Measurements from ENCODE around the gene COL4A2.

The COL4A2 gene

DNA sequence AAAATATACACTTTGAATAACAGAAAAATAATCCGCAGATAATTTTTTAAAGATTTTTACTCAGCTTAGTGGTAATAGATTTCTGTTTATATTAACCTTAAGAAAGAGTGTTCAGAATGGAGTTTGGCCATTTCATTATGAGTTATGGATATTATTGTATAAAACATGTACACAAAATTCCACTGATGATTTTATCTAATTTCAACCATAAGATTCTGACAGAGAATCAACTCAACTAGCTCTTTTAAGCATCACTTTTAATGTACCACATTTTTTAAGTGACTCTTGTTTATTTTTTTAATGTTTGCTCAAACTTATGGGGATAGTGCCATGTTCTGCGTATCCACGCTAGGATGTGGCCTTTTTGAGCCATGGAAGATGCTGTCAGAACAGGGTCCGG, 75.7 kb downstream of the COL4A2 start:
- H3K27ac ChIP-seq (ENCODE audit: low read depth, low read length, poor library complexity, severe bottlenecking), result no peak overlapping the region
- H3K9ac ChIP-seq (ENCODE audit: low read length), result no peak overlapping the region
- H3K4me3 ChIP-seq (ENCODE audit: low read depth, low read length, poor library complexity, severe bottlenecking), result no peak overlapping the region
- H3K36me3 ChIP-seq (ENCODE audit: insufficient read depth, low read length), result no peaks in the 10 kb centered on the region
- H2AFZ ChIP-seq (ENCODE audit: low read length), result no peak overlapping the region
- H3K27me3 ChIP-seq (ENCODE audit: insufficient read depth, low read length), result peaks cover 4% of the 10 kb centered on the region; the same call in 1 of the 2 replicates
- H4K20me1 ChIP-seq (ENCODE audit: insufficient read depth, low read length), result no peaks in the 10 kb centered on the region
- no peaks in the 10 kb centered on the region for H3F3A ChIP-seq (ENCODE audit: insufficient read depth, low read length)
- no peaks in the 10 kb centered on the region for H3K9me3 ChIP-seq (ENCODE audit: low read length)
- H3K4me2 ChIP-seq (ENCODE audit: low read length), result no peak overlapping the region
- no peaks in the 10 kb centered on the region for H3K4me1 ChIP-seq (ENCODE audit: insufficient read depth, low read length, severe bottlenecking)
- no peaks in the 10 kb centered on the region for H3K79me2 ChIP-seq (ENCODE audit: insufficient read depth, low read length)
- TF ChIP-seq EZH2 (IDR thresholded peaks at IDR 0.05; ENCODE audit: borderline replicate concordance, low read length), result no peak
- TF ChIP-seq, protein P1, sequence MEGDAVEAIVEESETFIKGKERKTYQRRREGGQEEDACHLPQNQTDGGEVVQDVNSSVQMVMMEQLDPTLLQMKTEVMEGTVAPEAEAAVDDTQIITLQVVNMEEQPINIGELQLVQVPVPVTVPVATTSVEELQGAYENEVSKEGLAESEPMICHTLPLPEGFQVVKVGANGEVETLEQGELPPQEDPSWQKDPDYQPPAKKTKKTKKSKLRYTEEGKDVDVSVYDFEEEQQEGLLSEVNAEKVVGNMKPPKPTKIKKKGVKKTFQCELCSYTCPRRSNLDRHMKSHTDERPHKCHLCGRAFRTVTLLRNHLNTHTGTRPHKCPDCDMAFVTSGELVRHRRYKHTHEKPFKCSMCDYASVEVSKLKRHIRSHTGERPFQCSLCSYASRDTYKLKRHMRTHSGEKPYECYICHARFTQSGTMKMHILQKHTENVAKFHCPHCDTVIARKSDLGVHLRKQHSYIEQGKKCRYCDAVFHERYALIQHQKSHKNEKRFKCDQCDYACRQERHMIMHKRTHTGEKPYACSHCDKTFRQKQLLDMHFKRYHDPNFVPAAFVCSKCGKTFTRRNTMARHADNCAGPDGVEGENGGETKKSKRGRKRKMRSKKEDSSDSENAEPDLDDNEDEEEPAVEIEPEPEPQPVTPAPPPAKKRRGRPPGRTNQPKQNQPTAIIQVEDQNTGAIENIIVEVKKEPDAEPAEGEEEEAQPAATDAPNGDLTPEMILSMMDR (IDR thresholded peaks at IDR 0.05; ENCODE audit: low read length), result no peak
- H3K9me2 ChIP-seq (ENCODE audit: low read depth, low read length), result no peaks in the 10 kb centered on the region

DNA sequence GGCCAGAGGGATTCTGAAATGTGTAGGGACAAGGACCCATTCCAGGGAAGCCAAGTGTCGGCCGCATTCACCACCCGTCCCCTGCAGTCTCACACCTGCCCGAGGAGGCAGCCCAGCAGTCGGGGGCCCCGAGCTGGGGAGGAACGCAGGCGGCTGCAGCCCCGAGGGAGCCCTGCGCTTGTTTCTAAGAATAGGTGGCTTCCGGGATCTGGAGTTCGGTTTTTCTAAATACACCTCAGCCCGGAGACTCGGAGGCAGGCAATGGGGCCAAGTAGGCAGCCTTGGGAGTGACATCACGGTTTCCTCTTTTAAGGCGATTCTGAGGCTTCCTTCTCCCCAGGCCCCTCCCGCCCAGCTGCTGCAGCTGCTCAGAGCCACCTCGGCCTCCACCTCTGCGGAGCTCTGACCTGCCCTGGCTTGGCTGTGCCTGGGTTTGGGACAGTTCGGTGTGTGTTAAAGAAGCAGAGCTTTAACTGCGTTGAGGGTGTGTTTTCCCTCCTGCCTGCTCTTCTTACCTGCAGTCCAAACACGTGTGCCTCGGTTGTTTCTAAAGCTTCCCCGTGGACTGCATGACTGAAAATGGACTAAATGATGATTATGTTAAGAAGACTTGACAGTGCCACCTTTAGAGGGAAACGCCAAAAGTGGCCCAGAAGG, 80.5 kb downstream of the COL4A2 start:
- no peak overlapping the region for H3K4me2 ChIP-seq (ENCODE audit: low read length)
- H3K9ac ChIP-seq (ENCODE audit: low read length), result no peak overlapping the region
- H3K4me1 ChIP-seq (ENCODE audit: insufficient read depth, low read length, severe bottlenecking), result no peaks in the 10 kb centered on the region
- no peaks in the 10 kb centered on the region for H3K36me3 ChIP-seq (ENCODE audit: insufficient read depth, low read length)
- H4K20me1 ChIP-seq (ENCODE audit: insufficient read depth, low read length), result no peaks in the 10 kb centered on the region
- no peak overlapping the region for H3K27ac ChIP-seq (ENCODE audit: low read depth, low read length, poor library complexity, severe bottlenecking)
- H3F3A ChIP-seq (ENCODE audit: insufficient read depth, low read length), result no peaks in the 10 kb centered on the region
- H3K4me3 ChIP-seq (ENCODE audit: low read depth, low read length, poor library complexity, severe bottlenecking), result no peak overlapping the region
- no peaks in the 10 kb centered on the region for H3K9me3 ChIP-seq (ENCODE audit: low read length)
- no peak overlapping the region for H2AFZ ChIP-seq (ENCODE audit: low read length)
- 0 out of 2 replicates have a peak, but pooled peaks cover 4% of the 10 kb centered on the region for H3K27me3 ChIP-seq (ENCODE audit: insufficient read depth, low read length)
- no peaks in the 10 kb centered on the region for H3K9me2 ChIP-seq (ENCODE audit: low read depth, low read length)
- TF ChIP-seq, protein P1 (IDR thresholded peaks at IDR 0.05; ENCODE audit: low read length), result no peak
- TF ChIP-seq EZH2 (IDR thresholded peaks at IDR 0.05; ENCODE audit: borderline replicate concordance, low read length), result no peak
- no peaks in the 10 kb centered on the region for H3K79me2 ChIP-seq (ENCODE audit: insufficient read depth, low read length)

DNA sequence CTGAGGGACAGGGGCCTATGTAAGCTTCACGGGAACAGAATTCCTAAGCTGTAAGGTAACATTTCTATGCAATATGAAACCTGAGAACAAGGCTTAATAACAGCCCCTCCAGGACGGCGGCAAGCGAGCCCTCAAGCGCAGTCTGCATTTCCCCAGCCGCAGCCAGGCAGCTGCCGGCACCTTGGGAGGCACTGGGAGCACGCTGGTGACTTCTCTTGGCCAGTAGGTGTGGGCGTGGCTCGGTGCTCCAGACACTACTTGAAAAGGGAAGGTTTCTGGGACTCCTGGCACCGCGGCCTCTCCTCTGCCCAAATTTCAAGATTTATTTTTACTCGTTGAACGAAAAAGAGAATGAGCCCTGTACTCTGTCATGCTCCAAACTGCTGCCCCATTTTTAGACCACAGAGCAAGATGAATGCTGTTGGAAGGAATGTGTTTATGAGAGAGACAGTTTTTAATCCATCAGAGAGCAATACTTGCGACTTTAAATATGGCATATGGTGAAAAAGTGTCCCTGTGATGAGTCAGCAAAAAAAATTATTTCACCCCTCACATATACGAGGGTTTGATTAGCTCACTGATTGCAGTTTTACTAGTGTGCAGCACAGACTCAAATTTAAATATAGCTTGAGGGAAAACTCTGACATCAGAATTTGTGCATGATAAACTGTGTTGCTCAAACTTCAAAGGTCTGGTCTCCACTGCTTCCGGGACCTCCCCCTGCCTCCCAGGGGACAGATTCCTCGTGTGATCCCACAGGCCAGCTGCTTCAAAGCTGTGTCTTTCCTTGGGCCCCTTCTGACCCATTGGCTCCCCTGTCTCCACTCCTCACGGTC, 81.2 kb downstream of the COL4A2 start:
- 0 out of 2 replicates have a peak, but pooled peaks cover 4% of the 10 kb centered on the region for H3K27me3 ChIP-seq (ENCODE audit: insufficient read depth, low read length)
- no peak overlapping the region for H3K4me2 ChIP-seq (ENCODE audit: low read length)
- no peak overlapping the region for H3K27ac ChIP-seq (ENCODE audit: low read depth, low read length, poor library complexity, severe bottlenecking)
- H4K20me1 ChIP-seq (ENCODE audit: insufficient read depth, low read length), result no peaks in the 10 kb centered on the region
- no peak overlapping the region for H3K9ac ChIP-seq (ENCODE audit: low read length)
- H3K79me2 ChIP-seq (ENCODE audit: insufficient read depth, low read length), result no peaks in the 10 kb centered on the region
- H3K4me3 ChIP-seq (ENCODE audit: low read depth, low read length, poor library complexity, severe bottlenecking), result no peak overlapping the region
- no peaks in the 10 kb centered on the region for H3F3A ChIP-seq (ENCODE audit: insufficient read depth, low read length)
- H3K4me1 ChIP-seq (ENCODE audit: insufficient read depth, low read length, severe bottlenecking), result no peaks in the 10 kb centered on the region
- no peaks in the 10 kb centered on the region for H3K36me3 ChIP-seq (ENCODE audit: insufficient read depth, low read length)
- no peaks in the 10 kb centered on the region for H3K9me2 ChIP-seq (ENCODE audit: low read depth, low read length)
- no peak overlapping the region for H2AFZ ChIP-seq (ENCODE audit: low read length)
- TF ChIP-seq, protein P1 (IDR thresholded peaks at IDR 0.05; ENCODE audit: low read length), result no peak
- TF ChIP-seq EZH2 (IDR thresholded peaks at IDR 0.05; ENCODE audit: borderline replicate concordance, low read length), result no peak
- no peaks in the 10 kb centered on the region for H3K9me3 ChIP-seq (ENCODE audit: low read length)
